K562 (cell line): ENCODE measurements around the gene GIMAP8. TPM values are rescaled to one million over a fixed set of nuclear protein-coding genes. Genes with fewer than 3 reads are reported as not detected.

Source experiments
- ATAC-seq: fragments of 200-7000 bp; cut with Tn5 transposase; 3 replicates; pipeline ENCODE4 v1.9.1; 2020; ENCODE audit warnings: moderate library complexity
- BruUV-seq: library from RNA; stranded (reverse); fragments of 400-500 nt; replicated peaks from 2 replicates; lab custom pipeline; 2021; lab: Mats Ljungman, UMichigan
- CTCF ChIA-PET: fragments of 300-600 bp; formaldehyde crosslinking; extraction: SDS; loops from one replicate; lab custom pipeline; 2021; ENCODE audit warnings: low intra/inter-chr PET ratio; lab: Yijun Ruan, JAX
- POLR2A ChIA-PET: fragments of 300-600, 350-650 bp; sonication (Branson Sonifier 250); formaldehyde crosslinking; extraction: SDS; loops from one replicate; lab custom pipeline; 2021; ENCODE audit warnings: antibody characterized with exemption, inconsistent platforms; lab: Yijun Ruan, JAX
- DNase-seq, 4 experiments: peaks; one replicate each; pipeline versions ENCODE4 v3.0.0 to v3.0.0-alpha.2; 2011 to 2018; ENCODE audit warnings: low spot score in 3 of 4, mixed read lengths in 3 of 4; ENCODE audit errors: extremely low read depth in 1 of 4
- FAIRE-seq: peaks from 2 replicates; lab custom pipeline; 2011; peaks lifted over from hg19 to GRCh38; lab: Jason Lieb, UNC
- H2AFZ ChIP-seq: 2 replicates; pipeline ENCODE4 v1.6.0; 2011; ENCODE audit warnings: low read depth, low read length, control low read depth, inconsistent platforms
- H3K27ac ChIP-seq: fragments of 200-600 bp; 3 replicates; pipeline ENCODE4 v1.8.0; 2011; ENCODE audit warnings: low read depth, mild to moderate bottlenecking, control low read depth, inconsistent platforms, low read length, moderate library complexity, mixed read lengths; ENCODE audit errors: extremely low read depth
- H3K27me3 ChIP-seq, 2 experiments: fragments of 300-600 bp in 1 of 2; 2 replicates in 1 of 2; 3 replicates in 1 of 2; pipeline versions ENCODE4 v1.6.0 to v1.8.0; 2011; ENCODE audit warnings: inconsistent platforms in 2 of 2, low read length in 2 of 2, mild to moderate bottlenecking in 1 of 2, mixed read lengths in 1 of 2, moderate library complexity in 1 of 2; ENCODE audit not compliant: control insufficient read depth in 2 of 2, insufficient read depth in 2 of 2
- H3K36me3 ChIP-seq: fragments of 300-600 bp; 3 replicates; pipeline ENCODE4 v1.8.0; 2011; ENCODE audit warnings: mild to moderate bottlenecking, low read length, inconsistent platforms; ENCODE audit not compliant: control insufficient read depth, insufficient read depth
- H3K4me1 ChIP-seq, 2 experiments: fragments of 200-600 bp in 1 of 2; replicated peaks in 1 of 2; 2 replicates in 1 of 2; 3 replicates in 1 of 2; pipeline versions ENCODE4 v1.5.1 to v1.8.0; 2011; ENCODE audit warnings: inconsistent platforms in 2 of 2, low read length in 2 of 2, mild to moderate bottlenecking in 1 of 2, mixed read lengths in 1 of 2, moderate library complexity in 1 of 2; ENCODE audit not compliant: control insufficient read depth in 2 of 2, insufficient read depth in 2 of 2
- H3K4me2 ChIP-seq: 2 replicates; pipeline ENCODE4 v1.6.1; 2011; ENCODE audit warnings: low read length, control low read depth, inconsistent platforms, mixed read lengths; ENCODE audit not compliant: insufficient read depth
- H3K4me3 ChIP-seq: fragments of 200-600 bp; sonication (generic), shearing (Covaris generic); 2 replicates; pipeline ENCODE4 v1.5.1; 2016; ENCODE audit warnings: control low read depth, inconsistent platforms
- H3K79me2 ChIP-seq: fragments of 200-600 bp; 3 replicates; pipeline ENCODE4 v1.8.0; 2011; ENCODE audit warnings: low read length, inconsistent platforms; ENCODE audit not compliant: control insufficient read depth, insufficient read depth
- H3K9ac ChIP-seq, 2 experiments: 2 replicates each; pipeline versions ENCODE4 v1.6.0 to v1.6.1; 2011; ENCODE audit warnings: low read depth in 2 of 2, low read length in 2 of 2, control low read depth in 1 of 2, inconsistent platforms in 1 of 2, mild to moderate bottlenecking in 1 of 2, mixed read lengths in 1 of 2; ENCODE audit not compliant: insufficient read depth in 1 of 2
- H3K9me1 ChIP-seq: one replicate; pipeline ENCODE4 v1.6.0; 2011; ENCODE audit warnings: inconsistent platforms, mild to moderate bottlenecking, low read length, moderate library complexity; ENCODE audit not compliant: control insufficient read depth, insufficient read depth
- H3K9me3 ChIP-seq: replicated peaks from 2 replicates; pipeline ENCODE4 v1.5.1; 2011; ENCODE audit warnings: low read depth, low read length, inconsistent platforms; ENCODE audit not compliant: control insufficient read depth, insufficient read depth
- H4K20me1 ChIP-seq: replicated peaks from 2 replicates; pipeline ENCODE4 v1.6.1; 2011; ENCODE audit warnings: low read length, inconsistent platforms, mixed read lengths; ENCODE audit not compliant: control insufficient read depth, insufficient read depth
- BRF1 ChIP-seq: IDR thresholded peaks from 3 replicates; pipeline ENCODE4 v1.6.1; 2011; ENCODE audit warnings: borderline replicate concordance, mild to moderate bottlenecking; ENCODE audit not compliant: insufficient read length; ENCODE audit errors: extremely low read depth
- ERF ChIP-seq: fragments of 450-650 bp; formaldehyde crosslinking; IDR thresholded peaks from 2 replicates; pipeline ENCODE4 v1.4.0; 2020; ENCODE audit warnings: mild to moderate bottlenecking, mixed read lengths
- KHSRP ChIP-seq: fragments of 450-650 bp; IDR thresholded peaks from 2 replicates; pipeline ENCODE4 v1.6.1; 2017
- NFRKB ChIP-seq: fragments of 450-650 bp; IDR thresholded peaks from 2 replicates; pipeline ENCODE4 v1.6.1; 2016; ENCODE audit warnings: low read depth
- SMAD2 ChIP-seq: fragments of 150-350 bp; IDR thresholded peaks from 2 replicates; pipeline ENCODE4 v1.6.1; 2014; ENCODE audit warnings: low read depth, mild to moderate bottlenecking, low read length
- ZNF143 ChIP-seq: sonication (generic); formaldehyde crosslinking; IDR thresholded peaks from 2 replicates; pipeline ENCODE4 v1.9.0; 2022; ENCODE audit warnings: mild to moderate bottlenecking, missing genetic modification reagents
- WGBS: fragments of 100-300 bp; shearing (Covaris generic); methylation state at CpG from one replicate; pipeline ENCODE4 v1.1.6; 2016; ENCODE audit warnings: low coverage, mixed read lengths; ENCODE audit not compliant: insufficient coverage; ENCODE audit errors: missing lambda C conversion rate; 5-methylcytosine and 5-hydroxymethylcytosine counted together
- in situ Hi-C: fragments of 300-500 bp; cut with MboI; formaldehyde crosslinking; loops from 4 replicates; pipeline ENCODE4 v1.15.0; 2018; ENCODE audit warnings: inconsistent platforms, mixed read lengths
- intact Hi-C: fragments of 100-400 bp; cut with micrococcal nuclease; formaldehyde crosslinking; loops from 2 replicates; pipeline ENCODE4 v1.14.2; 2022
- polyA plus RNA-seq, 8 experiments: library from polyadenylated mRNA; depleted of rRNA in 4 of 8; stranded (reverse) in 5 of 8; unstranded in 3 of 8; fragments of >200 nt; fragmentation: Nextera tagmentation in 2 of 8; fragmentation: Illumina TruSeq in 1 of 8; extraction: Ambion mirVana in 2 of 8; extraction: Trizol in 1 of 8; gene quantifications; 2 replicates each; pipeline versions ENCODE4 v1.2.1 to v1.2.3, GENCODE V29; 2011 to 2014; ENCODE audit warnings: inconsistent platforms in 1 of 8, missing spikeins in 1 of 8
- total RNA-seq, 7 experiments: library from RNA; depleted of rRNA in 6 of 7; stranded (reverse); fragments of >200 nt in 6 of 7; fragmentation: Illumina TruSeq in 2 of 7; extraction: Trizol in 2 of 7; gene quantifications; 2 replicates each; pipeline versions ENCODE4 v1.2.1 to v1.2.3, GENCODE V29; 2011 to 2021; ENCODE audit warnings: low replicate concordance in 1 of 7
- TF ChIP-seq, protein P1 (sequence below): sonication (generic); formaldehyde crosslinking; IDR thresholded peaks from 2 replicates; pipeline ENCODE4 v1.8.0; 2023; ENCODE audit warnings: missing genetic modification reagents, mild to moderate bottlenecking, borderline replicate concordance
- TF ChIP-seq, protein P2 (sequence below): IDR thresholded peaks from 2 replicates; pipeline ENCODE4 v1.6.1; 2016; ENCODE audit warnings: missing genetic modification characterization, missing compliant biosample characterization

The GIMAP8 gene
- total and polyA plus RNA-seq, 9 of the 15 experiments (the other 6 are each of a cell fraction or from before 2014, with no cell fraction given): not detected

DNA sequence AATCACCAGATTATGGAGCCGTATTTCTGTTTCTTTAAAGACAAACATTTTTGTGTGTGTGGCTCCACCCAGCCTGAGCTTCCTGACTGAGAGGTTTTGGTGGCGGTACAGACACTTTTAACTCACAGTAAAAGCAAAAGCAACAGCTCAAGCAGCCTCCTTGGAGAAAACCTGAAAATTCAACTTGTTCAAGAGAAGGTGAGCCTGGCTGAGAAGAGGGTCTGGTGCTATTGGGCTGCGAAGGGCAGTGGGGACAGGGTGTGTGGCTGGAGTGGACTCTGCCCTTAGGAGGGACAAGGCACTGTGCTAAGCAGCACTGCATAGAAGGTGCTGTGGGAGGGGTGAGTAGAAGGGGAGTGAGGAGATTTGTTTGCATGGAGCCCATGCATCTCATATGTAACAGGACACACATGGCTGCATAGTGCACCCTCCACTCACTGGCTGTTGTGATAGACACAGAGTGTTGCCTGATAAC, 64.4 kb downstream of the GIMAP8 start, which contains the start of gene GIMAP7:
Gene GIMAP7, plus strand, starts transcription at position 125 of the 475 bp plus-strand sequence. CDS start 5,103 bp downstream, outside the sequence.
- Histone ChIP-seq H3K4me1 (no peaks in the 10 kb centered on the region), H2AFZ (no peak within 1 kb of the TSS), H3K36me3 (no peaks in the 10 kb centered on the region), H3K9me3 (no peaks in the 10 kb centered on the region), H3K4me2 (no peak within 1 kb of the TSS), H3K27me3 (peaks cover 15 to 17% of the 10 kb centered on the region in 2 experiments; a peak in 4 of 5 replicates), H3K79me2 (no peaks in the 10 kb centered on the region), H3K9ac (no peak within 1 kb of the TSS), H3K9me1 (no peaks in the 10 kb centered on the region), H3K27ac (no peak within 1 kb of the TSS), H3K4me3 (no peak within 1 kb of the TSS), H4K20me1 (no peaks in the 10 kb centered on the region)
- DNase-seq (no peak), FAIRE-seq (no peak), ATAC-seq (no peak; the same call in 2 of the 3 replicates)
- ChIA-PET CTCF (no interaction called here), POLR2A (interaction anchor here (1.7 kb wide), 1 partner anchor 17 kb away, joined by 4 read pairs; no protein-coding TSS in a partner anchor)
- 0% methylated on average over 3 of the region's 3 CpGs for WGBS
- intact Hi-C loops (no loop called here), in situ Hi-C loops (no loop called here)
- no TSS peak for BruUV-seq
- no peak for TF ChIP-seq NFRKB
- TF ChIP-seq KHSRP: no peak
- TF ChIP-seq BRF1: no peak
- no peak for TF ChIP-seq SMAD2
- TF ChIP-seq, protein P1, sequence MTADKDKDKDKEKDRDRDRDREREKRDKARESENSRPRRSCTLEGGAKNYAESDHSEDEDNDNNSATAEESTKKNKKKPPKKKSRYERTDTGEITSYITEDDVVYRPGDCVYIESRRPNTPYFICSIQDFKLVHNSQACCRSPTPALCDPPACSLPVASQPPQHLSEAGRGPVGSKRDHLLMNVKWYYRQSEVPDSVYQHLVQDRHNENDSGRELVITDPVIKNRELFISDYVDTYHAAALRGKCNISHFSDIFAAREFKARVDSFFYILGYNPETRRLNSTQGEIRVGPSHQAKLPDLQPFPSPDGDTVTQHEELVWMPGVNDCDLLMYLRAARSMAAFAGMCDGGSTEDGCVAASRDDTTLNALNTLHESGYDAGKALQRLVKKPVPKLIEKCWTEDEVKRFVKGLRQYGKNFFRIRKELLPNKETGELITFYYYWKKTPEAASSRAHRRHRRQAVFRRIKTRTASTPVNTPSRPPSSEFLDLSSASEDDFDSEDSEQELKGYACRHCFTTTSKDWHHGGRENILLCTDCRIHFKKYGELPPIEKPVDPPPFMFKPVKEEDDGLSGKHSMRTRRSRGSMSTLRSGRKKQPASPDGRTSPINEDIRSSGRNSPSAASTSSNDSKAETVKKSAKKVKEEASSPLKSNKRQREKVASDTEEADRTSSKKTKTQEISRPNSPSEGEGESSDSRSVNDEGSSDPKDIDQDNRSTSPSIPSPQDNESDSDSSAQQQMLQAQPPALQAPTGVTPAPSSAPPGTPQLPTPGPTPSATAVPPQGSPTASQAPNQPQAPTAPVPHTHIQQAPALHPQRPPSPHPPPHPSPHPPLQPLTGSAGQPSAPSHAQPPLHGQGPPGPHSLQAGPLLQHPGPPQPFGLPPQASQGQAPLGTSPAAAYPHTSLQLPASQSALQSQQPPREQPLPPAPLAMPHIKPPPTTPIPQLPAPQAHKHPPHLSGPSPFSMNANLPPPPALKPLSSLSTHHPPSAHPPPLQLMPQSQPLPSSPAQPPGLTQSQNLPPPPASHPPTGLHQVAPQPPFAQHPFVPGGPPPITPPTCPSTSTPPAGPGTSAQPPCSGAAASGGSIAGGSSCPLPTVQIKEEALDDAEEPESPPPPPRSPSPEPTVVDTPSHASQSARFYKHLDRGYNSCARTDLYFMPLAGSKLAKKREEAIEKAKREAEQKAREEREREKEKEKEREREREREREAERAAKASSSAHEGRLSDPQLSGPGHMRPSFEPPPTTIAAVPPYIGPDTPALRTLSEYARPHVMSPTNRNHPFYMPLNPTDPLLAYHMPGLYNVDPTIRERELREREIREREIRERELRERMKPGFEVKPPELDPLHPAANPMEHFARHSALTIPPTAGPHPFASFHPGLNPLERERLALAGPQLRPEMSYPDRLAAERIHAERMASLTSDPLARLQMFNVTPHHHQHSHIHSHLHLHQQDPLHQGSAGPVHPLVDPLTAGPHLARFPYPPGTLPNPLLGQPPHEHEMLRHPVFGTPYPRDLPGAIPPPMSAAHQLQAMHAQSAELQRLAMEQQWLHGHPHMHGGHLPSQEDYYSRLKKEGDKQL (CRISPR knock-in tag): no peak
- no peak for TF ChIP-seq ZNF143
- TF ChIP-seq ERF: no peak
- TF ChIP-seq, protein P2, sequence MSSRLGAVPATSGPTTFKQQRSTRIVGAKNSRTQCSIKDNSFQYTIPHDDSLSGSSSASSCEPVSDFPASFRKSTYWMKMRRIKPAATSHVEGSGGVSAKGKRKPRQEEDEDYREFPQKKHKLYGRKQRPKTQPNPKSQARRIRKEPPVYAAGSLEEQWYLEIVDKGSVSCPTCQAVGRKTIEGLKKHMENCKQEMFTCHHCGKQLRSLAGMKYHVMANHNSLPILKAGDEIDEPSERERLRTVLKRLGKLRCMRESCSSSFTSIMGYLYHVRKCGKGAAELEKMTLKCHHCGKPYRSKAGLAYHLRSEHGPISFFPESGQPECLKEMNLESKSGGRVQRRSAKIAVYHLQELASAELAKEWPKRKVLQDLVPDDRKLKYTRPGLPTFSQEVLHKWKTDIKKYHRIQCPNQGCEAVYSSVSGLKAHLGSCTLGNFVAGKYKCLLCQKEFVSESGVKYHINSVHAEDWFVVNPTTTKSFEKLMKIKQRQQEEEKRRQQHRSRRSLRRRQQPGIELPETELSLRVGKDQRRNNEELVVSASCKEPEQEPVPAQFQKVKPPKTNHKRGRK: no peak
